OCI-LY3 (cell line): ENCODE results near the gene LEO1.

Experiments used
- CTCF ChIP-seq: fragments of 200-600, 300-600 bp; sonication (generic); IDR thresholded peaks from 2 replicates; pipeline ENCODE4 v1.5.1; 2014; ENCODE audit warnings: antibody characterized with exemption, low read length, low read depth
- EZH2phosphoT487 ChIP-seq: fragments of 200-600 bp; shearing (Covaris generic); IDR thresholded peaks from 2 replicates; pipeline ENCODE4 v1.6.1; 2018; ENCODE audit warnings: antibody characterized with exemption, mixed run types, low read depth

- TF ChIP-seq CTCF (no peak), EZH2phosphoT487 (no peak)
Observed at GRCh38 chr15:51912528-51912927, 59.0 kb downstream of the LEO1 start.
